ENCODE results near the gene MPDU1. TPM values are rescaled to one million over a fixed set of nuclear protein-coding genes. Genes with fewer than 3 reads are reported as not detected.

MPDU1 gene
- total and polyA plus RNA-seq, 10 of the 15 experiments (the other 5 are each of a cell fraction or from before 2014, with no cell fraction given), result 3.6 to 138 (median 78.9) TPM

DNA sequence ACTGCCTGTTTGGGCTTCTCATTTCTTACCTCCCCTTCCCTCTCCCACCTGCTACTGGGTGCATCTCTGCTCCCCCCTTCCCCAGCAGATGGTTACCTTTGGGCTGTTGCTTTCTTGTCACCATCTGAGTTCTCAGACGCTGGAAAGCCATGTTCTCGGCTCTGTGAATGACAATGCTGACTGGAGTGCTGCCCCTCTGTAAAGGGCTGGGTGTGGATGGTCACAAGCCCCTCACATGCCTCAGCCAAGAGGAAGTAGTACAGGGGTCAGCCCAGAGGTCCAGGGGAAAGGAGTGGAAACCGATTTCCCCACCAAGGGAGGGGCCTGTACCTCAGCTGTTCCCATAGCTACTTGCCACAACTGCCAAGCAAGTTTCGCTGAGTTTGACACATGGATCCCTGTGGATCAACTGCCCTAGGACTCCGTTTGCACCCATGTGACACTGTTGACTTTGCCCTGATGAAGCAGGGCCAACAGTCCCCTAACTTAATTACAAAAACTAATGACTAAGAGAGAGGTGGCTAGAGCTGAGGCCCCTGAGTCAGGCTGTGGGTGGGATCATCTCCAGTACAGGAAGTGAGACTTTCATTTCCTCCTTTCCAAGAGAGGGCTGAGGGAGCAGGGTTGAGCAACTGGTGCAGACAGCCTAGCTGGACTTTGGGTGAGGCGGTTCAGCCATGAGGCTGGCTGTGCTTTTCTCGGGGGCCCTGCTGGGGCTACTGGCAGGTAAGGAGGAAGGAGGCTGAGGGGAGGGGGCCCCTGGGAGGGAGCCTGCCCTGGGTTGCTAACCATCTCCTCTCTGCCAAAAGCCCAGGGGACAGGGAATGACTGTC is 4.4 kb upstream of the MPDU1 start, which contains the start of gene CD68:
Gene CD68, plus strand, starts transcription at position 638 of the 833 bp plus-strand sequence. Its CDS starts 40 bp downstream, at position 678.
- peak within 1 kb of the TSS; percentile 52 for H3K4me2 ChIP-seq (ENCODE audit: control insufficient read depth, insufficient read depth)
- SMC1A ChIA-PET (ENCODE audit: uncharacterized antibody, unreplicated experiment), result interaction anchor here (0.6 to 1.7 kb wide), 5 partner anchors 10 to 107 kb away, joined by 3 to 5 read pairs (median 3); partner anchors contain the start of gene TNFSF13
- BruUV-seq (replicated peaks), result no TSS peak
- RAD21 ChIA-PET (ENCODE audit: unreplicated experiment), result interaction anchor here (0.7 to 2.2 kb wide), 7 partner anchors 10 to 142 kb away, joined by 3 to 9 read pairs (median 4); partner anchors contain the start of genes FXR2, SAT2, TP53 and WRAP53
- peak; percentile 77 for ATAC-seq
- H3K27ac ChIP-seq (ENCODE audit: control insufficient read depth, insufficient read depth), result peak within 1 kb of the TSS; percentile 78
- peak within 1 kb of the TSS; percentile 32 for H3K9ac ChIP-seq (ENCODE audit: control insufficient read depth, insufficient read depth, low read length)
- no peaks in the 10 kb centered on the region for H3K9me3 ChIP-seq (replicated peaks; ENCODE audit: control insufficient read depth, insufficient read depth, low read length)
- no peak within 1 kb of the TSS for H3K4me3 ChIP-seq
- H3K36me3 ChIP-seq (ENCODE audit: control insufficient read depth in 2 of 2, insufficient read depth in 2 of 2, low read length in 1 of 2), result peaks cover 34 to 47% of the 10 kb centered on the region in 2 experiments
- intact Hi-C loops (cut with micrococcal nuclease; ENCODE audit: unreplicated experiment), result no loop called here
- H3K4me1 ChIP-seq (ENCODE audit: control insufficient read depth, insufficient read depth, low read length), result peaks cover 55% of the 10 kb centered on the region
- DNase-seq (ENCODE audit: low read depth, low spot score), result no peak
- H3K79me2 ChIP-seq (ENCODE audit: control insufficient read depth, insufficient read depth, low read length), result peaks cover 50% of the 10 kb centered on the region
- peaks cover 21% of the 10 kb centered on the region for H4K20me1 ChIP-seq (ENCODE audit: control insufficient read depth, insufficient read depth)
- no peak for FAIRE-seq
- in situ Hi-C loops (cut with MboI), result no loop called here
- 8% methylated on average over 7 of the region's 7 CpGs for WGBS (ENCODE audit: insufficient coverage, insufficient replicate concordance, low lambda C conversion rate, missing lambda C conversion rate)
- H2AFZ ChIP-seq (ENCODE audit: control insufficient read depth, low read depth, low read length), result no peak within 1 kb of the TSS
- no peaks in the 10 kb centered on the region for H3K27me3 ChIP-seq (replicated peaks in 1 of 2; ENCODE audit: control insufficient read depth in 2 of 2, insufficient read depth in 2 of 2, low read length in 1 of 2)
- POLR2A ChIA-PET, result interaction anchor here (0.6 to 1.8 kb wide), 8 partner anchors 9 to 175 kb away, joined by 3 to 9 read pairs (median 4); partner anchors contain the start of genes FXR2, SENP3, TMEM102 and TMEM256
- CTCF ChIA-PET, result interaction anchor here (0.9 to 3.8 kb wide), 4 partner anchors 19 to 223 kb away, joined by 4 to 18 read pairs (median 6); partner anchors contain the start of gene SENP3
- peak; percentile 49; the same call in 1 of the 2 replicates for TF ChIP-seq RUNX3 (IDR thresholded peaks at IDR 0.05; ENCODE audit: low read length)
- TF ChIP-seq ETV6 (conservative IDR thresholded peaks at IDR 0.05 in 1 of 2, IDR thresholded peaks at IDR 0.05 in 1 of 2; ENCODE audit: borderline replicate concordance in 1 of 2, low read depth in 1 of 2), result peak in 1 of 2 experiments; percentile 98; a peak in 2 of 4 replicates
- no peak for TF ChIP-seq CHD4 (IDR thresholded peaks at IDR 0.05)
- TF ChIP-seq NRF1 (conservative IDR thresholded peaks at IDR 0.05; ENCODE audit: low read depth, low read length), result no peak
- no peak; the same call in 1 of the 2 replicates for TF ChIP-seq GABPA (IDR thresholded peaks at IDR 0.05; ENCODE audit: low read depth)
- peak; percentile 49; the same call in 1 of the 2 replicates for TF ChIP-seq GATAD2B (conservative IDR thresholded peaks at IDR 0.05; ENCODE audit: low read depth)
- TF ChIP-seq MEF2B (IDR thresholded peaks at IDR 0.05; ENCODE audit: partially characterized antibody, poor library complexity, severe bottlenecking), result no peak
- no peak for TF ChIP-seq NFYA (IDR thresholded peaks at IDR 0.05; ENCODE audit: borderline replicate concordance, low read depth, low read length)
- peak; percentile 85 for TF ChIP-seq BCL11A (IDR thresholded peaks at IDR 0.05; ENCODE audit: low read depth, low read length)
- TF ChIP-seq ZNF207 (IDR thresholded peaks at IDR 0.05; ENCODE audit: borderline replicate concordance), result 0 out of 2 replicates have a peak, but pooled peaks have one; percentile 55
- TF ChIP-seq CHD1 (IDR thresholded peaks at IDR 0.05; ENCODE audit: low read depth, low read length), result no peak
- TF ChIP-seq PAX5 (IDR thresholded peaks at IDR 0.05; ENCODE audit: borderline replicate concordance, low read depth, low read length), result no peak; the same call in 1 of the 2 replicates
- TF ChIP-seq, protein P1, sequence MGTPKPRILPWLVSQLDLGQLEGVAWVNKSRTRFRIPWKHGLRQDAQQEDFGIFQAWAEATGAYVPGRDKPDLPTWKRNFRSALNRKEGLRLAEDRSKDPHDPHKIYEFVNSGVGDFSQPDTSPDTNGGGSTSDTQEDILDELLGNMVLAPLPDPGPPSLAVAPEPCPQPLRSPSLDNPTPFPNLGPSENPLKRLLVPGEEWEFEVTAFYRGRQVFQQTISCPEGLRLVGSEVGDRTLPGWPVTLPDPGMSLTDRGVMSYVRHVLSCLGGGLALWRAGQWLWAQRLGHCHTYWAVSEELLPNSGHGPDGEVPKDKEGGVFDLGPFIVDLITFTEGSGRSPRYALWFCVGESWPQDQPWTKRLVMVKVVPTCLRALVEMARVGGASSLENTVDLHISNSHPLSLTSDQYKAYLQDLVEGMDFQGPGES (IDR thresholded peaks at IDR 0.05), result no peak
- TF ChIP-seq KDM1A (IDR thresholded peaks at IDR 0.05; ENCODE audit: borderline replicate concordance), result no peak
- peak; percentile 98 for TF ChIP-seq SMAD5 (IDR thresholded peaks at IDR 0.05; ENCODE audit: low read depth)
- TF ChIP-seq STAT1 (conservative IDR thresholded peaks at IDR 0.05), result no peak
- TF ChIP-seq, protein P2, sequence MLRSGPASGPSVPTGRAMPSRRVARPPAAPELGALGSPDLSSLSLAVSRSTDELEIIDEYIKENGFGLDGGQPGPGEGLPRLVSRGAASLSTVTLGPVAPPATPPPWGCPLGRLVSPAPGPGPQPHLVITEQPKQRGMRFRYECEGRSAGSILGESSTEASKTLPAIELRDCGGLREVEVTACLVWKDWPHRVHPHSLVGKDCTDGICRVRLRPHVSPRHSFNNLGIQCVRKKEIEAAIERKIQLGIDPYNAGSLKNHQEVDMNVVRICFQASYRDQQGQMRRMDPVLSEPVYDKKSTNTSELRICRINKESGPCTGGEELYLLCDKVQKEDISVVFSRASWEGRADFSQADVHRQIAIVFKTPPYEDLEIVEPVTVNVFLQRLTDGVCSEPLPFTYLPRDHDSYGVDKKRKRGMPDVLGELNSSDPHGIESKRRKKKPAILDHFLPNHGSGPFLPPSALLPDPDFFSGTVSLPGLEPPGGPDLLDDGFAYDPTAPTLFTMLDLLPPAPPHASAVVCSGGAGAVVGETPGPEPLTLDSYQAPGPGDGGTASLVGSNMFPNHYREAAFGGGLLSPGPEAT (IDR thresholded peaks at IDR 0.05; ENCODE audit: low read depth), result peak; percentile 73
- 0 out of 2 replicates have a peak, but pooled peaks have one; percentile 6 for TF ChIP-seq TBL1XR1 (IDR thresholded peaks at IDR 0.05; ENCODE audit: low read depth, low read length)
- TF ChIP-seq EP300 (IDR thresholded peaks at IDR 0.05; ENCODE audit: borderline replicate concordance in 1 of 2, control insufficient read depth in 1 of 2, low read depth in 2 of 2, low read length in 2 of 2), result peak; percentile 26 to 48; a peak in 1 of 4 replicates
- peak; percentile 74; the same call in 1 of the 2 replicates for TF ChIP-seq ESRRA (IDR thresholded peaks at IDR 0.05; ENCODE audit: low read length)
- peak; percentile 92 for TF ChIP-seq IRF4 (IDR thresholded peaks at IDR 0.05; ENCODE audit: low read depth, low read length)

Measured in GM12878 (cell line).